Astrocyte (in vitro differentiated cells and primary cell): ENCODE measurements around the gene DCLK1. TPM values are rescaled to one million over a fixed set of nuclear protein-coding genes. Genes with fewer than 3 reads are reported as not detected.
A peak's percentile ranks its signal among the peaks of the same experiment; 100 is the strongest.

ENCODE experiments used
- DNase-seq: peaks from one replicate; pipeline ENCODE4 v3.0.0-alpha.2; 2010; ENCODE audit warnings: low read depth
- FAIRE-seq: peaks from 2 replicates; lab custom pipeline; 2011; peaks lifted over from hg19 to GRCh38; lab: Jason Lieb, UNC
- H2AFZ ChIP-seq: 2 replicates; pipeline ENCODE4 v1.6.0; 2012; ENCODE audit warnings: low read depth, low read length, inconsistent platforms
- H3K27ac ChIP-seq: 2 replicates; pipeline ENCODE4 v1.5.1; 2011; ENCODE audit warnings: low read depth, low read length, inconsistent platforms
- H3K27me3 ChIP-seq: 2 replicates; pipeline ENCODE4 v1.6.0; 2011; ENCODE audit warnings: low read length, inconsistent platforms; ENCODE audit not compliant: insufficient read depth
- H3K36me3 ChIP-seq: 2 replicates; pipeline ENCODE4 v1.5.1; 2011; ENCODE audit warnings: low read length, inconsistent platforms; ENCODE audit not compliant: insufficient read depth
- H3K4me1 ChIP-seq: 2 replicates; pipeline ENCODE4 v1.5.1; 2011; ENCODE audit warnings: low read length, inconsistent platforms; ENCODE audit not compliant: insufficient read depth
- H3K4me2 ChIP-seq: 2 replicates; pipeline ENCODE4 v1.6.0; 2012; ENCODE audit warnings: low read length, inconsistent platforms
- H3K4me3 ChIP-seq: 2 replicates; pipeline ENCODE4 v1.5.1; 2011; ENCODE audit warnings: low read depth, mild to moderate bottlenecking, low read length, inconsistent platforms; ENCODE audit not compliant: insufficient read depth
- H3K79me2 ChIP-seq: 2 replicates; pipeline ENCODE4 v1.6.0; 2012; ENCODE audit warnings: mild to moderate bottlenecking, low read length, inconsistent platforms; ENCODE audit not compliant: insufficient read depth
- H3K9ac ChIP-seq: 2 replicates; pipeline ENCODE4 v1.6.0; 2012; ENCODE audit warnings: mild to moderate bottlenecking, low read length, inconsistent platforms
- H3K9me3 ChIP-seq: 2 replicates; pipeline ENCODE4 v1.5.1; 2012; ENCODE audit warnings: low read depth, mild to moderate bottlenecking, low read length, inconsistent platforms; ENCODE audit not compliant: insufficient read depth
- H4K20me1 ChIP-seq: 2 replicates; pipeline ENCODE4 v1.6.0; 2012; ENCODE audit warnings: low read length, inconsistent platforms; ENCODE audit not compliant: insufficient read depth
- H3K27ac Mint-ChIP-seq: one replicate; pipeline ENCODE4 v1.8.0; 2021; ENCODE audit warnings: mild to moderate bottlenecking, mixed read lengths; ENCODE audit not compliant: unreplicated experiment
- H3K27me3 Mint-ChIP-seq: one replicate; pipeline ENCODE4 v1.8.0; 2021; ENCODE audit warnings: low read depth, mixed read lengths; ENCODE audit not compliant: unreplicated experiment
- H3K36me3 Mint-ChIP-seq: one replicate; pipeline ENCODE4 v1.8.0; 2021; ENCODE audit warnings: low read depth, mixed read lengths; ENCODE audit not compliant: unreplicated experiment
- H3K4me1 Mint-ChIP-seq: one replicate; pipeline ENCODE4 v1.8.0; 2021; ENCODE audit warnings: low read depth, mixed read lengths; ENCODE audit not compliant: unreplicated experiment
- H3K4me3 Mint-ChIP-seq: one replicate; pipeline ENCODE4 v1.8.0; 2021; ENCODE audit warnings: mild to moderate bottlenecking, moderate library complexity, mixed read lengths; ENCODE audit not compliant: unreplicated experiment
- H3K9me3 Mint-ChIP-seq: one replicate; pipeline ENCODE4 v1.8.0; 2021; ENCODE audit warnings: mild to moderate bottlenecking, mixed read lengths; ENCODE audit not compliant: unreplicated experiment
- CTCF ChIP-seq: IDR thresholded peaks from 2 replicates; pipeline ENCODE4 v1.5.1; 2011; ENCODE audit warnings: low read depth, mild to moderate bottlenecking, inconsistent platforms, low read length, moderate library complexity; ENCODE audit not compliant: insufficient read depth
- EZH2 ChIP-seq: IDR thresholded peaks from 2 replicates; pipeline ENCODE4 v1.6.1; 2012; ENCODE audit warnings: mild to moderate bottlenecking, low read length, inconsistent platforms; ENCODE audit not compliant: insufficient read depth
- total RNA-seq: library from RNA; stranded (reverse); gene quantifications from 2 replicates; pipeline ENCODE4 v1.2.1, GENCODE V29; 2021

DCLK1 gene
- total RNA-seq, 1 donor from 2014 or later, result 4.9 TPM

- Mint-ChIP-seq H3K36me3 (no peaks in the 10 kb centered on the region), H3K27me3 (no peaks in the 10 kb centered on the region), H3K27ac (no peak overlapping the region), H3K9me3 (peaks cover 2% of the 10 kb centered on the region), H3K4me3 (no peak overlapping the region), H3K4me1 (peaks cover 3% of the 10 kb centered on the region)
- H3K9me3 ChIP-seq, result no peaks in the 10 kb centered on the region
- no peaks in the 10 kb centered on the region for H3K27me3 ChIP-seq
- H3K4me3 ChIP-seq, result no peak overlapping the region
- FAIRE-seq (no peak), DNase-seq (no peak)
- H3K36me3 ChIP-seq, result no peaks in the 10 kb centered on the region
- TF ChIP-seq EZH2, result no peak
- no peak for TF ChIP-seq CTCF
- no peak overlapping the region for H3K4me2 ChIP-seq
- H3K9ac ChIP-seq, result no peak overlapping the region
- H3K4me1 ChIP-seq, result no peaks in the 10 kb centered on the region
- H2AFZ ChIP-seq, result no peak overlapping the region
- no peak overlapping the region for H3K27ac ChIP-seq
- H3K79me2 ChIP-seq, result no peaks in the 10 kb centered on the region
- no peaks in the 10 kb centered on the region for H4K20me1 ChIP-seq
These were observed 281.9 kb downstream of the DCLK1 start for GRCh38 chr13:35849256-35849644.

- no peak overlapping the region for H3K4me2 ChIP-seq
- H3K27ac ChIP-seq, result no peak overlapping the region
- no peak for FAIRE-seq
These were observed 282.6 kb downstream of the DCLK1 start for GRCh38 chr13:35848336-35849255.

GRCh38 chr13:35843272-35843671 lies 287.9 kb downstream of the DCLK1 start:
- Mint-ChIP-seq H3K4me3 (no peak overlapping the region), H3K36me3 (no peaks in the 10 kb centered on the region), H3K4me1 (peaks cover 17% of the 10 kb centered on the region), H3K27me3 (no peaks in the 10 kb centered on the region), H3K9me3 (no peaks in the 10 kb centered on the region), H3K27ac (no peak overlapping the region)
- Histone ChIP-seq H3K4me3 (no peak overlapping the region), H3K79me2 (no peaks in the 10 kb centered on the region), H3K27me3 (no peaks in the 10 kb centered on the region), H3K4me1 (peaks cover 13% of the 10 kb centered on the region), H4K20me1 (no peaks in the 10 kb centered on the region), H3K4me2 (no peak overlapping the region), H3K9me3 (no peaks in the 10 kb centered on the region), H3K9ac (no peak overlapping the region), H3K36me3 (no peaks in the 10 kb centered on the region), H2AFZ (no peak overlapping the region), H3K27ac (no peak overlapping the region)
- FAIRE-seq, result peak; percentile 39
- TF ChIP-seq EZH2 (no peak), CTCF (no peak)
- DNase-seq, result no peak

More at GRCh38 chr13:35848336-35849255, 282.6 kb downstream of the DCLK1 start:
- H3K9ac ChIP-seq, result no peak overlapping the region
- no peak for TF ChIP-seq EZH2
- H3K79me2 ChIP-seq, result no peaks in the 10 kb centered on the region
- no peak for DNase-seq
- H4K20me1 ChIP-seq, result no peaks in the 10 kb centered on the region
- H3K4me1 ChIP-seq, result no peaks in the 10 kb centered on the region
- no peaks in the 10 kb centered on the region for H3K27me3 ChIP-seq
- Mint-ChIP-seq H3K4me1 (peaks cover 3% of the 10 kb centered on the region), H3K9me3 (peaks cover 2% of the 10 kb centered on the region), H3K4me3 (no peak overlapping the region), H3K36me3 (no peaks in the 10 kb centered on the region), H3K27me3 (no peaks in the 10 kb centered on the region), H3K27ac (no peak overlapping the region)
- no peak overlapping the region for H2AFZ ChIP-seq
- no peak overlapping the region for H3K4me3 ChIP-seq
- no peaks in the 10 kb centered on the region for H3K9me3 ChIP-seq
- no peaks in the 10 kb centered on the region for H3K36me3 ChIP-seq
